HG03108 (cell line): Measurements from ENCODE around the gene CXADR.
A peak's percentile ranks its signal among the peaks of the same experiment; 100 is the strongest.

Experiments
- ATAC-seq: cut with Tn5 transposase; IDR thresholded peaks from one replicate; pipeline ENCODE4 v1.9.1; 2021; ENCODE audit warnings: moderate library complexity; ENCODE audit not compliant: unreplicated experiment

Gene CXADR

DNA sequence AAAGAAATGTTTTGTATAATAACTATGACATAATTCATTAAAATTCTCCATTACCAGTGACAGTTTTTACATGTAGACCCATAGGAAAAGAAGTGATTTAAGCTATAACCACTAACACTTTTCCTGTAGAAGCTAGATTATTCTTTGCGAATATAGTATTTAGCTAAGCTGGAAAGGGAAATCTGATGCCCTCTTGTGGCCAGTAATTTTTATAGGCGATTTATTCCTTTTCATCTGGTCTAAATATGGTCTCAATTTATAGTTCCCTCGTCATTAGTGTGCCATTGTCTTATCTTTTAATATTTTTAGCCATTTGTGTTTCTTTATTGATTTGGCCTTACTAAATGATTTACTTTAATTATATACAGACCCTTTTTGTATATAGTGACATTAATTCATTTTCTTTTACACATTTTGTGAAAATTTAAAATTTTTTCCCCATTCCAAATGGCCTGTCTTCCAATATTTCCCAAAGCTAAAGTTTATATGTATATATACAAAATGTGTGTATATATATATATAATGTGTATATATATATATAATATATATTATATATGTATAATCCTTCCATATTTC lies 73.1 kb downstream of the CXADR start:
- ATAC-seq = no peak

DNA sequence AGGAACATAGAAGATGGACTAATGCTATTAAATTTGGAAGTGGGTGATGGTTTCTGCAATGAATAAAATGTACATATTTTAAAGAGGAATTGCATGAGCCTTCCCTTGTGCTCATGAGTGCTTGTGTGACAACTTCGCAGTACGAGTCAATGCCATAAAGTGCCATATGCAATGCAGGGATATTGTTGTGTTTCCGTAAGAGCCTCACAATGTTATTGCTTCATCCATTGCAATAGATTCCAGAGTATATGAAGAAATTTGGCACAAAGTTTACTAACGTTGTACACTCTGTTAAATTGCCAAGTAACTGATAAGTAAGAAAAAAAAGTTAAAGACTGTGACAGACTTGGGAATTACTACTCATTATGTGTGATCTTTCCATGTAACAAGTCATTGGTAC lies 77.6 kb downstream of the CXADR start:
- ATAC-seq = no peak

DNA sequence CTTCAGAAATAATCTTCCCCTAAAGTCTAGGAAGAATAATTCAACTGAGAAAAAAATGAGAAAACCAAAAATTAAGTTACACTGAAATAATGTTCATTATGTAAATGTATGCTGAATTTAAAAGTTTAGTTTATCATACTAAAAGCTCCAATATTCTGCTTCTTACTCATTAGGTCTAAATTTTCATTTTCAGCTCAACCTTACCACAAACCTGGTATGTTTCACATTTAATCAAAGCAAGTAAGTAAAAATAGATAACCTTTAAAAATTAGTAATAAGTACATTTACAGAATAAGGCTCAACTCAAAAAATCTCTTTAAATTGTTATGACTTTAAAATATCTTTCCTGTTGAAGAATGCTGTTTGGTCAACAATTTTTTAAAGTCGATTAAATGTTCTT lies 84.8 kb downstream of the CXADR start:
- no peak for ATAC-seq

DNA sequence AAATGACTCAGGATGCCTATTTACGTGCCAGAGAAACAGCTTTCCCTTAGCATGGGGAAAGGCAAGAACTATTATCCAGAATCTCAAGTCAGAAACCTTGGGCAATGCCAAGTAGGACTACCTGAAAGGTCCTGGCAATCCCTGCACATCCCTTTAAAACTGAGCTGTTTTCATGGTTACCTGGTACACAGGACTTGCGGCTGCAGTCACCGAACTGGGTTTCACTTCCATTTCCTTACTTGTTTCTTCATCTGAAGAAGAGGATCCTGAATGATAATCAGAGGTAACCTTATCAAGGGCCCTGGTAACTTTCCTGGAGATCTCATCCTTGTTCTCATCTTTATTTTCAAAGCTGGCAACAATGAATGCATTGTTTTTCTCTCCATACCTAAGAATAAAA lies 85.6 kb downstream of the CXADR start:
- ATAC-seq = peak; percentile 87

DNA sequence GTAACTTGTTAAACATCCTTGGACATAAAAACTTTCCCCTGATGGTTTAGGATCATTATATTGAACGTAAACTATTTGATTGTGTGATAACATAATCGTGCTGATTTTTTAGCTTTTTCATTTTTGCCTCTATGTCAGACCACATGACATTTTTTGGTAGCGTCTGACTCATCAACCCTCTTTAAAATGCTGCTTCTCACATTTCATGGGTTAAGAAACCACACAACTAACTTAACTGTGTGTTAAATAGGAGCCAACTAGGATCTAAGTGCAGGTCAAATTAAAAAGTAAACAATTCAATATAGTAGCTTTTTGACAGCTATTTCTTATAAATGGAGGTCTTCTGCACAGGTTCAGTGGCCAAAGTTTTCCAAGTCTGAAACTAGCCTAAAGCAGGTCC lies 90.0 kb downstream of the CXADR start:
- ATAC-seq = no peak

DNA sequence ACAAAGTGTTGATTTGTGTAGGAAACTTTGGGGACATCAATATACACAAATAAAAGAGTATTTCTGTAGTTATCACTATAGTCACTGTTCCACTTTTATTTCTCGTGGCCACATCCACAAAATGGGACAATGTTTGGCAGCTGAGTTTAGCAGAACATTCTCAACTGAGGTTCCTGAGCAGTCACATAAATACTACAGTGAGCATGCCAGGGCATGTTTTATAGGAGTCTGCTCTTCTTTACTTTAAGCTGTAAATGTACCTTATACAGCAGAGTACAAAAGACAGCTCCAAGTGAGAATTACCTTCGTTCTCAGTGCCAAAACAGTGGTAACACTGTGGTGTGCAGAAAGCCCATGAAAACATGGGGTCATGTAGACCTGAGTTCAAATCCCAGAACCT lies 94.8 kb downstream of the CXADR start:
- no peak for ATAC-seq

DNA sequence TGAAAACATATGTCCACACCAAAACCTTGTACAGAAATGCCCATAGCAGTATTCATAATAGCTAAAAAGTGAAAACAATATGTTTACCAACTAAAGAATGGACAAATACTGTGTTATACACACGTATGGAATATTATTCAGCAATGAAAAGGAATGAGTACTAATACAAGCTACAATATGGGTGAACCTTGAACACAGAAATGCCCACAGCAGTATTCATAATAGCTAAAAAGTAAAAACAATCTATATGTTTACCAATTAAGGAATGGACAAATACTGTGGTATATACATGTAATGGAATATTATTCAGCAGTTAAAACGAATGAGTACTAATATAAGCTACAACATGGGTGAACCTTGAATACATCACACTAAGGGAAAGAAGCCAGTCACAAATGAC lies 96.8 kb downstream of the CXADR start:
- no peak for ATAC-seq

DNA sequence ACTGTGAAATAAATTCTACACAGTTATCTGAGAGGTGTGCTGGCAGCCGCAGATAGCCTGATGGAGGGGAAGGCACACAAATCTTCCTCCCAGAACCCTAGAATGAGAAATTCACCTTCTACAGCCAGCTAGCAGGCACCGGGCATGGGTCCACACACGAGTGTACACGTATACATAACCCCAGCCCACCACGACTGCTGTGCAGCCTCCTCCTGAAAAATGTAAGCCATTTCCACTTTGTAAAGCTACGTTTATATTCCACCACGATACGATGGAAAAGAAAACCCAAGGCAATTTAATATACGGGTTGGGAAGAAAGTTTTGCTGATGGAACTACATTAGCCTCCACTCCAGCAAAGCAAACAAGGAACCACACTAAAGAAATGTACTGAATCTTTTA lies 98.1 kb downstream of the CXADR start:
- no peak for ATAC-seq

DNA sequence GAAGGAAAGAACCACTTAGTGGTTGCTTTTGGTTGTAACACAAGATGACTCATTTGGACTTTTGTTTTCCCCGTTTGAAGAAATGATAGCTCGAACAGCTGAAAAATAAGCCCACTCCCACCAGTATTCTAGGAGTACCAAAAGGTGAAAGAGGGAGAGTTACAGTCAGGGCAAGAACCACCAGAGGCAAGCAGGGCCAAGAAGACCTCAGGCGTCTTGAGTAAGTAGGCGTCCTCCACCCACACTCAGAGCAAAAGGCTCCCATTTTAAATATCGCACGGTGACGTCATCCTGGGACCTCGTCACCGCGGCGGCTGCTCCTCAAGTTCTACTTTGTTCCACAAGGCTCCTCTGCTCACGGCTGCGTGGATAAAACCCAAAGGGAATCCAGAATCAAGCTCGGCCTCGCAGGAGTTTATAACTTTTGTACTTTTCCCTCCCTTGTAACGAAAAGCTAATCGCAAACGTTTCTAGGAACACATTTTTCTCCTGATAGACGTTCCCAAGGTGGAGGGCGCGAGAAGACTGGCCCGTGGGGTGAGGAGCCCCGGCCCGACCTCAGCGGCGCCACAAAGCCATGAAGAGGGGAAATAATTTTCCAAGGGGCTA lies 98.7 kb downstream of the CXADR start:
- peak; percentile 52 for ATAC-seq

DNA sequence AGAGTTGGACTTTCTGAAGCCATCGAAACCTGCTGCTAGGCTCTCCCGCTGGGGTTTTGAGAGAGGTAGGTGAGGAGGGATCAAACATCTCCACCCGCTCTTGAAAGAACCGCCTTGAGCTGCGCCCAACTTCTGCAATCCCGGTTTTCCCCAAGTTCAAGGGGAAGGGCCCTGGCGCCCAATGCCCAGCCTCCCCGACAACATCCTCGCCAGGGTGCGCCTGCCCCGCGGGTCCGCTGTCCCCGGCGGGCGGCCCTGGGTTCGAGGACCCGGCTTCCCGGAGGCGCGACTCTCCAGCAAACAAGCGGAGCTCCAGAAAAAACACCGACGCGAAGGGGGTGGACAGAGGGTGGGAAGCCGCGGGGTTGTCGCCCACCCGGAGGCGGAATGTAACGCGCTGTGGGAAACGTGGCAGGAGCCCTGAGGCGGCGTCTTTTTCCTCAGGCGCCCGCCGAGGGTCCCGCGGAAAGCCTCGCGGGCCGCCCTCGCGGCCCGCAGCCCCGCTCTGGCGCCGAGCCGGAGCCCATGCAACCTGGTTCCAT lies 99.3 kb downstream of the CXADR start:
- peak; percentile 8 for ATAC-seq

DNA sequence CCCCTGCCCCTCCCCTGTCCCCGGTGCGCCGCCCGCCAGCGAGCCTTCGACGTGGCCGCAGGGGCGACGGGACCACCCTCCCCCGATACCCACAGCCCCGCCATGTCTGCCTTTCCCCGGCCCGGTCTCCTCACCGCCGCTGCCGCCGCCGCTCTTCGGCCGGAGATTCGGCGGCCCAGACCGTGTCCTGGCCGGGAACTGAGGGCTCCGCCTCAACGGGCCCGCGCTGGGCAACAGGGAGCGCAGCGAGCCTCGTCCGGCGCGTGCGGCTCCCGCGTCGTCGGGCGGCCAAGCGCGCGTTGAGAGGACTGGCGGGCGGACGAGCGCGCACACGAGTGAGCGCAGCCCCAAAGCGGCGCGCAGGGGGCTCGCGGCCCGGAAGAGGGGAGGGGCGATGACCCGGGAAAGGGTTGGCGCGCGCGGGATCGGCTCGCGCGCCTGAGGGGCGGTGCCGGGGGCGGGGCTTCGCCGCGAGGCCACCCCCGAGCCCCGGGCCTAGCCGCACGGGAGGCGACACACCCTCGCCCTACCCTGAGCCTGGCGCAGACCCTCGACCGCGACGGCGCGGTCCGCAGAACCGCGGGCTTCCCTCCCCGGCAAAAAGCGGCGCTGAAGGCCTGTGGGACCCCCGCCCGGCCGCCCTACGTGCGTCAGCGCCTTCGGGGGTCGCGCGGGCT lies 99.9 kb downstream of the CXADR start, which contains the start of gene BTG3:
Gene BTG3 (minus strand): TSS at position 337 of the 677 bp plus-strand sequence. CDS start 3,757 bp downstream, outside the sequence.
- ATAC-seq = peak; percentile 76

DNA sequence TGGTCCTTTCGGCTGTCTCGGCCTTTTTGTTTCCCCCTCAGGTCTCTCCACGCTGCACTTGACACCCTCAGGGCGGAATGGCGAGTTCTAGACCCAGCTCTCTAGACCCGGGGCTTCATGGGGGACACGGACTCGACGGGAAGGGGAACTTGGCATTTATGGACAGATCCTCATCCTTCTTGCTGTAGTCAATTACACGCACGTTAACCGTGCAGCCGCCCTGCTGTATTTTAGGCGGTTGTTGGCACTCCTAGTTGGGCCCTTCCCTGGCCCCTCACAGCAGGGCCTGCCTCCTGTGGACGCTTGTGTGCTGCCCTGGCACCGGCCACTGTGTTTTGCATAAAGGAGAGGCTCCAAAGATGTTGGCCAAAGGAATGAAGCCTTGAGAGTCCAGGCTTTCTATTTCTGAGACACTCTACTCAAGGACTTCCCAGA lies 100.4 kb downstream of the CXADR start:
- no peak for ATAC-seq

DNA sequence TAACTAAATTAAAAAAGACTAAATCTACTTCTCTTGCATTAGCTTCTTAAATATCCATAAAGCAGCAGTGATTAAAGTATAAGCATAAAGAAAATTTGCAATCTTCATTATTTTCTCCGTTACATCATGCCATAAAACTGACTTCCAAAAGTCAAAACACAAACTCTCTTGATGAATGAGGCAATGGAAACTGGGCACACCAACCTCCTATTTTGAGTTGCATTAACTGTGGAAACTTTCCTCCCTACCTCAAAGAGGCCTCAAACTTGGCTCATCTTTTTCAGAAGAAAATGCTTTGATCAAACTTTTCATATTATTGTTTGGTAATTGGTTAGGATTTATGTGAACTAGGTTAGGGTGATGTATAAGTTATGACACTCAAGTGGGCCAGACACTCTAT lies 104.0 kb downstream of the CXADR start:
- no peak for ATAC-seq

DNA sequence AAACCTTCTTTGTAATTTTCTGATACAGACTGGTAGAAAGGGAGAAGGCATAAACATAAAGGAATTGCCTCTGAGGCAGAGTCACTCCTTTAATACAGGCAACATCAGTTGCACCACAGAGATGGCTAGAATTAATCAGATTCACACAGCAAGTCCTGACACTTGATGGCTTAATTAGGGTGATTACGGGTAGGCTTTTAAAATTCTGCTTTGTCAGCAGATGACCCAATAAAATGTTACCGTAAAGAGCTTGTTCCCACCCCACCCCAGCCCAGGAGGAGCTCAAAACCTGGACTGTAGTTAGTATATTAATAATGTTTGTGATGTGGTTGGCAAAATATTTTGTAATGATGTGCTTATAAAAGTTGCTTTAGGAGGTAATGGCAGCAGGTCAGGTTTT lies 109.2 kb downstream of the CXADR start:
- ATAC-seq = no peak

DNA sequence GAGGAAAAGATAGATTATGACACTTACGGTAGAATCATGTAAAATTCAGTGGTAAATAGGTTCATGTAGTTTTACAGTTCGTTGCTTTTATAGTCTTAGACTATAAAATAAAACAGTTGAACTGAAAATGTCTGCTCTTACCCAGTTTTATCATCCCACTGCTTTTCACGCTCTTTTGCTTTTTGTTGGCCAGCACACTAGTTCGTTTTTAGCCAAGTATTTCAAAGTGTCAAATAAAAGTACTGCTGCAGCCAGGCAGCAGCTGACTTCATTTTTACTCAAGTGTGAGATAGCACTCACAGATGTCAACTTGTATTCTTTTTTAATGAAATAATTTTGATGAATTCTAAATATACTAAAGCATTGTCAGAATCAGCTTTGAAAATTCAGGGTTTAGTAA lies 118.4 kb downstream of the CXADR start:
- ATAC-seq = no peak

DNA sequence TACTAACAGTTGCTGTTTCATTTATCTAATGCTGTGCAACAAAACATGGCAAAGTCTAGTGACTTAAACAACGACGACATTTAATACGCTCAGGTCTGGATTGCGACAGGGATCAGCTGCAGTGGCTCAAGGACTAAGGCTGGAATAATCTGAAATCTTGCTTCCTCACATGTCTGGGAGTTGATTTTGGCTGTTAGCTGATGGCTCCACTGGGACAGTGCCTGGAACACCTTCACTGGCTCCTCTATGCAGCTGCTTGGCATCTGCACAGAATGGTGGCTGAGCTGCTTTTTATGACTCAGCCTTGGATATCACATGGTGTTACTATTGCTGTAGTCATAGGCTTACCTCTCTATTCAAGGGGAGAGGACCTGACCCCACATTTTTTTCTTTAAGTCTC lies 123.9 kb downstream of the CXADR start:
- no peak for ATAC-seq

DNA sequence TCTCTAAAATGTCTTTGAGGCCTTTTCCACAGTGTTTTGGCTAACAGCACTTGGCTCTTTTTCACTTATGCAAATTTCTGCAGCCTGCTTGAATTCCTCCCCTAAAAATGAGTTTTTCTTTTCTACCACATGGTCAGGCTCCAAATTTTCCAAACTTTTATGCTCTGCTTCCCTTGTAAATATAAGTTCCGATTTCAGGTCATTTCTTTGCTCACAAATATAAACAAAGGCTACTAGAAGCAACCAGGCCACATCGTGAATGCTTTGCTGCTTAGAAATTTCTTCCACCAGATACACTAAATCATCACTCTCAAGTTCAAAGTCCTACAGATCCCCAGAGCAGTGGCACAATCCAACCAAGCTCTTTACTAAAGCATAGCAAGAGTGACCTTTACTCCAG lies 128.0 kb downstream of the CXADR start:
- no peak for ATAC-seq
